ENCODE results near the gene FAM43A.

Gene FAM43A

GRCh38 chr3:194685718-194686413 is at the start of gene FAM43A:
FAM43A (plus strand) TSS chr3:194685883; CDS start chr3:194686827, 944 bp downstream.
- peak; percentile 95 to 96 (median 95) for DNase-seq

- no peak for DNase-seq
Observed at GRCh38 chr3:194637066-194637465, 48.6 kb upstream of the FAM43A start.

- DNase-seq = no peak
Observed at GRCh38 chr3:194637541-194638400, 47.9 kb upstream of the FAM43A start.

- DNase-seq = no peak
Observed at GRCh38 chr3:194638991-194639605, 46.6 kb upstream of the FAM43A start.

GRCh38 chr3:194640829-194641228 is 44.9 kb upstream of the FAM43A start:
- peak in 2 of 3 donors; percentile 10 to 28 for DNase-seq

- no peak for DNase-seq
Observed at GRCh38 chr3:194642769-194643168, 42.9 kb upstream of the FAM43A start.

- no peak for DNase-seq
Observed at GRCh38 chr3:194647747-194648146, 37.9 kb upstream of the FAM43A start.

- peak in 1 of 3 donors; percentile 16 for DNase-seq
Observed at GRCh38 chr3:194654443-194654842, 31.2 kb upstream of the FAM43A start.

GRCh38 chr3:194657439-194657838 is 28.2 kb upstream of the FAM43A start:
- no peak for DNase-seq

- no peak for DNase-seq
Observed at GRCh38 chr3:194658477-194659242, 27.0 kb upstream of the FAM43A start.

- no peak for DNase-seq
Observed at GRCh38 chr3:194659778-194660177, 25.9 kb upstream of the FAM43A start.

- DNase-seq = peak in 1 of 3 donors; percentile 12
Observed at GRCh38 chr3:194661374-194661773, 24.3 kb upstream of the FAM43A start.

GRCh38 chr3:194661946-194662345 is 23.7 kb upstream of the FAM43A start:
- DNase-seq = peak in 1 of 3 donors; percentile 14

GRCh38 chr3:194664857-194665256 is 20.8 kb upstream of the FAM43A start:
- peak in 1 of 3 donors; percentile 21 for DNase-seq

GRCh38 chr3:194667363-194667762 is 18.3 kb upstream of the FAM43A start:
- peak in 1 of 3 donors; percentile 18 for DNase-seq

GRCh38 chr3:194671511-194671899 is 14.2 kb upstream of the FAM43A start:
- DNase-seq = peak; percentile 58 to 64 (median 58)

GRCh38 chr3:194671900-194672808 is 13.5 kb upstream of the FAM43A start, which contains the start of gene LSG1:
LSG1 (minus strand) TSS chr3:194672191; CDS start chr3:194672162, 29 bp downstream.
- peak; percentile 96 to 99 (median 97) for DNase-seq

- DNase-seq = no peak
Observed at GRCh38 chr3:194672876-194673275, 12.8 kb upstream of the FAM43A start.

GRCh38 chr3:194673761-194674160 is 11.9 kb upstream of the FAM43A start:
- DNase-seq = peak in 1 of 3 donors; percentile 10

- DNase-seq = peak in 1 of 3 donors; percentile 28
Observed at GRCh38 chr3:194675081-194675640, 10.5 kb upstream of the FAM43A start.

- peak; percentile 24 to 42 (median 36) for DNase-seq
Observed at GRCh38 chr3:194675680-194676079, 10.0 kb upstream of the FAM43A start.

All from suppressor macrophage treated with lipopolysaccharide for 1 hour (primary cell).